ENCODE results near the gene PTGER1. TPM values are rescaled to one million over a fixed set of nuclear protein-coding genes. Genes with fewer than 3 reads are reported as not detected.
A peak's percentile ranks its signal among the peaks of the same experiment; 100 is the strongest.

Gene PTGER1
- total and polyA plus RNA-seq, 9 of the 15 experiments (the other 6 are each of a cell fraction or from before 2014, with no cell fraction given) = 0.06 to 0.36 (median 0.31) TPM; not detected in 5

DNA sequence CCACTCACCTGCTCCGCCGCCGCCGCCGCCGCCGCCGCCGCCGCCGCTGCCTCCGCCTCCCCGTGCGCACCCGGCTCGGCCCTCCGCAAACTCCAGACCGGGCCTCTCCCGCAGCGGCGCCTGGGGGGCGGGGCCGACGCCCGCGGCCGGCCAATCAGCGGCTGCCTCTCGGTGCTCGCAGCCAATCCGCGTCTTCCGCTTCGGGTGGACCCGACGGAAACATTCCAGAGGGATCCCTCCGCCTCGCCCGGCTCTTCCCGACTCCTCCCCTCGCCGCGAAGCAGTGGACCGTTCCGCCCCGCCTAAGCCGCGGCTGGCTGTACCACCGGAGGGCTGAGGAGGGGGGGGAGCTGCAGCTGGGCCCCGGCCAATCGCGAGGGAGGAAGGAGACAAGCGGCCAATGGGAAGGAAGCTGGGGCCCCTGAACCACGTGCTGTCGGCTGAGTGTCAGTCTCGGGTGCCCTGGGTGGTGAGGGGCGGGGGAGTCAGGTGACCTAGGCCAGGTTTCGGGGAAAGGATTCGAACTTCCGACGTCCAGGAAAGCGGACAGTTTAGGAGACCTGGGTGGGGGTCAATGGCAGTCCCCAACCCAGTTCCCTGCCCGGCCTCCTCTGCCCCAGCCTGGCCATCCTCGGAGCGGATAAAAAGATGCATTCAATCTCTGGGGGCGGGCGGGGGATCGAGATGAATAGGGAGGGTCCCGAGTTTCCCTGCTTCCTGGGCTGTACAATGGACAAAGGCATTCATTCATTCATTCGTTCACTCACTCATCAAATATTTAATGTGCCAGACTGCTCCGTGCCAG is 21.1 kb upstream of the PTGER1 start, which contains the start of gene GIPC1 (continued):
- TF ChIP-seq FIP1L1 (IDR thresholded peaks at IDR 0.05; ENCODE audit: low read depth, low read length, poor library complexity, severe bottlenecking) (peak; percentile 60), FOXM1 (IDR thresholded peaks at IDR 0.05; ENCODE audit: low read depth) (peak; percentile 28; the same call in 1 of the 2 replicates), FOXM1 (CRISPR knock-in tag; IDR thresholded peaks at IDR 0.05; ENCODE audit: low read depth) (no peak), SMAD1 (IDR thresholded peaks at IDR 0.05; ENCODE audit: low read depth, low read length, partially characterized antibody) (no peak), RAD51 (IDR thresholded peaks at IDR 0.05; ENCODE audit: borderline replicate concordance, low read depth) (peak; percentile 96), KHSRP (IDR thresholded peaks at IDR 0.05) (no peak), POLR2G (IDR thresholded peaks at IDR 0.05; ENCODE audit: low read depth, low read length) (peak; percentile 77), ZNF311 (CRISPR knock-in tag; IDR thresholded peaks at IDR 0.05) (no peak), MCM5 (IDR thresholded peaks at IDR 0.05; ENCODE audit: low read depth) (no peak), NFYB (IDR thresholded peaks at IDR 0.05; ENCODE audit: extremely low read depth, insufficient read length) (peak; percentile 80), ZNF766 (CRISPR knock-in tag; conservative IDR thresholded peaks at IDR 0.05) (peak; percentile 67), SMARCB1 (IDR thresholded peaks at IDR 0.05; ENCODE audit: insufficient read length, low read depth) (no peak), ZNF23 (CRISPR knock-in tag; IDR thresholded peaks at IDR 0.05) (no peak), MEF2D (tag; conservative IDR thresholded peaks at IDR 0.05; ENCODE audit: low read depth) (no peak), ZFPM2 (CRISPR knock-in tag; IDR thresholded peaks at IDR 0.05) (no peak), SRSF9 (IDR thresholded peaks at IDR 0.05; ENCODE audit: borderline replicate concordance, low read depth, low read length) (no peak), ATF7 (IDR thresholded peaks at IDR 0.05) (peak; percentile 100)
- TF ChIP-seq, protein P1, sequence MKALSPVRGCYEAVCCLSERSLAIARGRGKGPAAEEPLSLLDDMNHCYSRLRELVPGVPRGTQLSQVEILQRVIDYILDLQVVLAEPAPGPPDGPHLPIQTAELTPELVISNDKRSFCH (CRISPR knock-in tag; IDR thresholded peaks at IDR 0.05) = no peak
- TF ChIP-seq, protein P1 (tag; IDR thresholded peaks at IDR 0.05) = no peak
- TF ChIP-seq, protein P2, sequence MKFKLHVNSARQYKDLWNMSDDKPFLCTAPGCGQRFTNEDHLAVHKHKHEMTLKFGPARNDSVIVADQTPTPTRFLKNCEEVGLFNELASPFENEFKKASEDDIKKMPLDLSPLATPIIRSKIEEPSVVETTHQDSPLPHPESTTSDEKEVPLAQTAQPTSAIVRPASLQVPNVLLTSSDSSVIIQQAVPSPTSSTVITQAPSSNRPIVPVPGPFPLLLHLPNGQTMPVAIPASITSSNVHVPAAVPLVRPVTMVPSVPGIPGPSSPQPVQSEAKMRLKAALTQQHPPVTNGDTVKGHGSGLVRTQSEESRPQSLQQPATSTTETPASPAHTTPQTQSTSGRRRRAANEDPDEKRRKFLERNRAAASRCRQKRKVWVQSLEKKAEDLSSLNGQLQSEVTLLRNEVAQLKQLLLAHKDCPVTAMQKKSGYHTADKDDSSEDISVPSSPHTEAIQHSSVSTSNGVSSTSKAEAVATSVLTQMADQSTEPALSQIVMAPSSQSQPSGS (CRISPR knock-in tag; IDR thresholded peaks at IDR 0.05) = no peak
- TF ChIP-seq, protein P3, sequence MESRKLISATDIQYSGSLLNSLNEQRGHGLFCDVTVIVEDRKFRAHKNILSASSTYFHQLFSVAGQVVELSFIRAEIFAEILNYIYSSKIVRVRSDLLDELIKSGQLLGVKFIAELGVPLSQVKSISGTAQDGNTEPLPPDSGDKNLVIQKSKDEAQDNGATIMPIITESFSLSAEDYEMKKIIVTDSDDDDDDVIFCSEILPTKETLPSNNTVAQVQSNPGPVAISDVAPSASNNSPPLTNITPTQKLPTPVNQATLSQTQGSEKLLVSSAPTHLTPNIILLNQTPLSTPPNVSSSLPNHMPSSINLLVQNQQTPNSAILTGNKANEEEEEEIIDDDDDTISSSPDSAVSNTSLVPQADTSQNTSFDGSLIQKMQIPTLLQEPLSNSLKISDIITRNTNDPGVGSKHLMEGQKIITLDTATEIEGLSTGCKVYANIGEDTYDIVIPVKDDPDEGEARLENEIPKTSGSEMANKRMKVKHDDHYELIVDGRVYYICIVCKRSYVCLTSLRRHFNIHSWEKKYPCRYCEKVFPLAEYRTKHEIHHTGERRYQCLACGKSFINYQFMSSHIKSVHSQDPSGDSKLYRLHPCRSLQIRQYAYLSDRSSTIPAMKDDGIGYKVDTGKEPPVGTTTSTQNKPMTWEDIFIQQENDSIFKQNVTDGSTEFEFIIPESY (CRISPR knock-in tag; IDR thresholded peaks at IDR 0.05) = peak; percentile 63
- TF ChIP-seq, protein P4, sequence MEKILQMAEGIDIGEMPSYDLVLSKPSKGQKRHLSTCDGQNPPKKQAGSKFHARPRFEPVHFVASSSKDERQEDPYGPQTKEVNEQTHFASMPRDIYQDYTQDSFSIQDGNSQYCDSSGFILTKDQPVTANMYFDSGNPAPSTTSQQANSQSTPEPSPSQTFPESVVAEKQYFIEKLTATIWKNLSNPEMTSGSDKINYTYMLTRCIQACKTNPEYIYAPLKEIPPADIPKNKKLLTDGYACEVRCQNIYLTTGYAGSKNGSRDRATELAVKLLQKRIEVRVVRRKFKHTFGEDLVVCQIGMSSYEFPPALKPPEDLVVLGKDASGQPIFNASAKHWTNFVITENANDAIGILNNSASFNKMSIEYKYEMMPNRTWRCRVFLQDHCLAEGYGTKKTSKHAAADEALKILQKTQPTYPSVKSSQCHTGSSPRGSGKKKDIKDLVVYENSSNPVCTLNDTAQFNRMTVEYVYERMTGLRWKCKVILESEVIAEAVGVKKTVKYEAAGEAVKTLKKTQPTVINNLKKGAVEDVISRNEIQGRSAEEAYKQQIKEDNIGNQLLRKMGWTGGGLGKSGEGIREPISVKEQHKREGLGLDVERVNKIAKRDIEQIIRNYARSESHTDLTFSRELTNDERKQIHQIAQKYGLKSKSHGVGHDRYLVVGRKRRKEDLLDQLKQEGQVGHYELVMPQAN (IDR thresholded peaks at IDR 0.05; ENCODE audit: borderline replicate concordance) = no peak
